DND-41 (cell line): ENCODE measurements around the gene MAN2B1.

Experiments
- ATAC-seq: fragments of 200-7000 bp; cut with Tn5 transposase; 3 replicates; pipeline ENCODE4 v1.9.1; 2021; ENCODE audit warnings: low read depth; ENCODE audit not compliant: insufficient read depth
- DNase-seq: peaks from one replicate; pipeline ENCODE4 v3.0.0-alpha.2; 2020
- H2AFZ ChIP-seq: 2 replicates; pipeline ENCODE4 v1.6.0; 2012; ENCODE audit warnings: low read depth, low read length
- H3K27ac ChIP-seq: 2 replicates; pipeline ENCODE4 v1.5.1; 2012; ENCODE audit warnings: low read length, inconsistent platforms
- H3K27me3 ChIP-seq: fragments of 200-600 bp; sonication (generic); 2 replicates; pipeline ENCODE4 v1.6.0; 2012; ENCODE audit warnings: low read length, mild to moderate bottlenecking, inconsistent platforms; ENCODE audit not compliant: insufficient read depth, poor library complexity
- H3K36me3 ChIP-seq: 2 replicates; pipeline ENCODE4 v1.5.1; 2012; ENCODE audit warnings: low read length, inconsistent platforms; ENCODE audit not compliant: insufficient read depth
- H3K4me1 ChIP-seq: 2 replicates; pipeline ENCODE4 v1.5.1; 2012; ENCODE audit warnings: mild to moderate bottlenecking, low read length; ENCODE audit not compliant: insufficient read depth
- H3K4me2 ChIP-seq: 2 replicates; pipeline ENCODE4 v1.6.0; 2012; ENCODE audit warnings: mild to moderate bottlenecking, moderate library complexity, low read length, inconsistent platforms; ENCODE audit not compliant: insufficient read depth
- H3K4me3 ChIP-seq, 2 experiments: fragments of 200-600 bp in 1 of 2; shearing (Covaris generic) in 1 of 2; 2 replicates each; pipeline ENCODE4 v1.5.1; 2012 to 2016; ENCODE audit warnings: inconsistent platforms in 2 of 2, low read length in 2 of 2, mild to moderate bottlenecking in 2 of 2, low read depth in 1 of 2, moderate library complexity in 1 of 2
- H3K79me2 ChIP-seq: 2 replicates; pipeline ENCODE4 v1.6.0; 2012; ENCODE audit warnings: low read length, inconsistent platforms; ENCODE audit not compliant: insufficient read depth
- H3K9ac ChIP-seq: 2 replicates; pipeline ENCODE4 v1.6.0; 2012; ENCODE audit warnings: low read depth, mild to moderate bottlenecking, inconsistent platforms, low read length, moderate library complexity
- H3K9me3 ChIP-seq: 2 replicates; pipeline ENCODE4 v1.5.1; 2012; ENCODE audit warnings: low read length, moderate library complexity, mild to moderate bottlenecking, inconsistent platforms; ENCODE audit not compliant: insufficient read depth, severe bottlenecking
- H4K20me1 ChIP-seq: 2 replicates; pipeline ENCODE4 v1.6.0; 2012; ENCODE audit warnings: low read length; ENCODE audit not compliant: insufficient read depth
- EZH2 ChIP-seq: IDR thresholded peaks from 3 replicates; pipeline ENCODE4 v1.6.1; 2012; ENCODE audit warnings: borderline replicate concordance, low read depth, mild to moderate bottlenecking, moderate library complexity, low read length, inconsistent platforms; ENCODE audit not compliant: severe bottlenecking
- TF ChIP-seq, protein P1 (sequence below): IDR thresholded peaks from 2 replicates; pipeline ENCODE4 v1.5.1; 2012; ENCODE audit warnings: borderline replicate concordance, low read length, moderate library complexity, mild to moderate bottlenecking; ENCODE audit not compliant: poor library complexity, severe bottlenecking; ENCODE audit errors: extremely low read depth

MAN2B1 gene

GRCh38 chr19:12689581-12690216 is 23.2 kb upstream of the MAN2B1 start:
- no peaks in the 10 kb centered on the region for H3K79me2 ChIP-seq
- no peak overlapping the region for H3K9ac ChIP-seq
- DNase-seq (no peak), ATAC-seq (no peak)
- no peak overlapping the region for H3K4me2 ChIP-seq
- no peaks in the 10 kb centered on the region for H3K27me3 ChIP-seq
- no peaks in the 10 kb centered on the region for H3K9me3 ChIP-seq
- H3K27ac ChIP-seq, result no peak overlapping the region
- H2AFZ ChIP-seq, result no peak overlapping the region
- no peaks in the 10 kb centered on the region; the same call in 1 of the 2 replicates for H4K20me1 ChIP-seq
- peaks cover 3% of the 10 kb centered on the region; the same call in 1 of the 2 replicates for H3K4me1 ChIP-seq
- H3K4me3 ChIP-seq, result no peak overlapping the region
- H3K36me3 ChIP-seq, result peaks cover 21% of the 10 kb centered on the region
- no peak for TF ChIP-seq EZH2
- TF ChIP-seq, protein P1, sequence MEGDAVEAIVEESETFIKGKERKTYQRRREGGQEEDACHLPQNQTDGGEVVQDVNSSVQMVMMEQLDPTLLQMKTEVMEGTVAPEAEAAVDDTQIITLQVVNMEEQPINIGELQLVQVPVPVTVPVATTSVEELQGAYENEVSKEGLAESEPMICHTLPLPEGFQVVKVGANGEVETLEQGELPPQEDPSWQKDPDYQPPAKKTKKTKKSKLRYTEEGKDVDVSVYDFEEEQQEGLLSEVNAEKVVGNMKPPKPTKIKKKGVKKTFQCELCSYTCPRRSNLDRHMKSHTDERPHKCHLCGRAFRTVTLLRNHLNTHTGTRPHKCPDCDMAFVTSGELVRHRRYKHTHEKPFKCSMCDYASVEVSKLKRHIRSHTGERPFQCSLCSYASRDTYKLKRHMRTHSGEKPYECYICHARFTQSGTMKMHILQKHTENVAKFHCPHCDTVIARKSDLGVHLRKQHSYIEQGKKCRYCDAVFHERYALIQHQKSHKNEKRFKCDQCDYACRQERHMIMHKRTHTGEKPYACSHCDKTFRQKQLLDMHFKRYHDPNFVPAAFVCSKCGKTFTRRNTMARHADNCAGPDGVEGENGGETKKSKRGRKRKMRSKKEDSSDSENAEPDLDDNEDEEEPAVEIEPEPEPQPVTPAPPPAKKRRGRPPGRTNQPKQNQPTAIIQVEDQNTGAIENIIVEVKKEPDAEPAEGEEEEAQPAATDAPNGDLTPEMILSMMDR, result no peak

- no peak overlapping the region for H3K27ac ChIP-seq
- DNase-seq (no peak), ATAC-seq (no peak)
- no peak overlapping the region for H3K4me3 ChIP-seq
- H3K4me2 ChIP-seq, result no peak overlapping the region
- no peaks in the 10 kb centered on the region for H3K27me3 ChIP-seq
- H4K20me1 ChIP-seq, result no peaks in the 10 kb centered on the region; the same call in 1 of the 2 replicates
- no peaks in the 10 kb centered on the region for H3K79me2 ChIP-seq
- TF ChIP-seq EZH2, result no peak
- TF ChIP-seq, protein P1, result no peak
- H2AFZ ChIP-seq, result no peak overlapping the region
- H3K9ac ChIP-seq, result no peak overlapping the region
- peaks cover 21% of the 10 kb centered on the region for H3K36me3 ChIP-seq
- no peaks in the 10 kb centered on the region for H3K4me1 ChIP-seq
- H3K9me3 ChIP-seq, result no peaks in the 10 kb centered on the region
Observed at GRCh38 chr19:12689012-12689411, 22.5 kb upstream of the MAN2B1 start.

GRCh38 chr19:12687496-12688196 is 21.1 kb upstream of the MAN2B1 start, which contains the start of gene GNG14:
Gene GNG14, plus strand, starts transcription at chr19:12687998. Its CDS starts 51 bp downstream, at chr19:12688049.
- ATAC-seq (no peak), DNase-seq (no peak)
- Histone ChIP-seq H2AFZ (no peak within 1 kb of the TSS), H3K4me1 (peaks cover 3% of the 10 kb centered on the region), H3K4me2 (no peak within 1 kb of the TSS), H3K27ac (no peak within 1 kb of the TSS), H3K9ac (no peak within 1 kb of the TSS), H4K20me1 (no peaks in the 10 kb centered on the region; the same call in 1 of the 2 replicates), H3K36me3 (peaks cover 16% of the 10 kb centered on the region), H3K9me3 (no peaks in the 10 kb centered on the region), H3K27me3 (no peaks in the 10 kb centered on the region), H3K4me3 (no peak within 1 kb of the TSS), H3K79me2 (no peaks in the 10 kb centered on the region)
- TF ChIP-seq EZH2, result no peak
- TF ChIP-seq, protein P1, result no peak
